HCT116 (cell line): ENCODE measurements around the gene MARS1. TPM values are rescaled to one million over a fixed set of nuclear protein-coding genes. Genes with fewer than 3 reads are reported as not detected.

Experiments
- ATAC-seq: fragments of 200-7000 bp; cut with Tn5 transposase; 2 replicates; pipeline ENCODE4 v1.9.1; 2020; ENCODE audit warnings: mild to moderate bottlenecking, moderate library complexity
- BruUV-seq: library from RNA; stranded (reverse); fragments of 400-500 nt; replicated peaks from 2 replicates; lab custom pipeline; 2021; lab: Mats Ljungman, UMichigan
- CTCF ChIA-PET: fragments of 300-600 bp; sonication (Branson Sonifier 250); formaldehyde crosslinking; loops from one replicate; lab custom pipeline; 2021; ENCODE audit warnings: antibody characterized with exemption; lab: Charles Lee
- POLR2A ChIA-PET: fragments of 300-600, 350-600 bp; sonication (Branson Sonifier 250); formaldehyde crosslinking; loops from one replicate; lab custom pipeline; 2021; ENCODE audit warnings: antibody characterized with exemption; lab: Charles Lee
- RAD21 ChIA-PET, 2 experiments: fragments of 300-600 bp; sonication (Branson Sonifier 250); formaldehyde crosslinking; loops; one replicate each; lab custom pipeline; 2023; ENCODE audit warnings: low total read pairs in 2 of 2; ENCODE audit not compliant: uncharacterized antibody in 2 of 2, unreplicated experiment in 2 of 2, low non-redundant PET in 1 of 2; lab: Charles Lee
- DNase-seq: peaks from one replicate; pipeline ENCODE4 v3.0.0-alpha.2; 2010; ENCODE audit warnings: low read depth, low spot score
- H2AFZ ChIP-seq: fragments of 200-600 bp; shearing (Covaris generic), sonication (generic); 2 replicates; pipeline ENCODE4 v1.6.1; 2017; ENCODE audit warnings: low read depth, mixed run types, mixed read lengths, antibody characterized with exemption, low read length; ENCODE audit not compliant: poor library complexity, severe bottlenecking
- H3K27ac ChIP-seq: 2 replicates; pipeline ENCODE4 v1.5.1; 2012; ENCODE audit warnings: low read depth, low read length
- H3K27me3 ChIP-seq: fragments of 200-600 bp; sonication (generic); 2 replicates; pipeline ENCODE4 v1.6.1; 2016; ENCODE audit warnings: mixed run types, low read length, mixed read lengths; ENCODE audit not compliant: insufficient read depth
- H3K36me3 ChIP-seq, 2 experiments: fragments of 200-500 bp in 1 of 2; fragments of 200-600 bp in 1 of 2; sonication (Bioruptor generic) in 1 of 2; sonication (generic) in 1 of 2; 2 replicates each; pipeline versions ENCODE4 v1.5.1 to v1.6.1; 2014 to 2016; ENCODE audit warnings: low read length in 2 of 2, inconsistent platforms in 1 of 2, mixed read lengths in 1 of 2, mixed run types in 1 of 2; ENCODE audit not compliant: insufficient read depth in 2 of 2, control insufficient read depth in 1 of 2
- H3K4me1 ChIP-seq, 2 experiments: fragments of 200-600 bp in 1 of 2; sonication (generic) in 1 of 2; 2 replicates each; pipeline versions ENCODE4 v1.5.1 to v1.6.1; 2012 to 2017; ENCODE audit warnings: low read length in 2 of 2, inconsistent platforms in 1 of 2, mild to moderate bottlenecking in 1 of 2, mixed read lengths in 1 of 2, mixed run types in 1 of 2, moderate library complexity in 1 of 2; ENCODE audit not compliant: insufficient read depth in 2 of 2, control insufficient read depth in 1 of 2
- H3K4me2 ChIP-seq: fragments of 200-600 bp; sonication (generic); 2 replicates; pipeline ENCODE4 v1.6.1; 2017; ENCODE audit warnings: mixed run types, low read length, mixed read lengths
- H3K4me3 ChIP-seq, 2 experiments: fragments of 200-600 bp in 1 of 2; sonication (generic) in 1 of 2; replicated peaks in 1 of 2; 2 replicates each; pipeline ENCODE4 v1.5.1; 2011 to 2016; ENCODE audit warnings: low read length in 2 of 2, control low read depth in 1 of 2, low read depth in 1 of 2, mild to moderate bottlenecking in 1 of 2, mixed read lengths in 1 of 2, mixed run types in 1 of 2
- H3K79me2 ChIP-seq: fragments of 200-600 bp; sonication (generic); 2 replicates; pipeline ENCODE4 v1.6.1; 2017; ENCODE audit warnings: mild to moderate bottlenecking, mixed run types, low read length, moderate library complexity, mixed read lengths; ENCODE audit not compliant: insufficient read depth
- H3K9ac ChIP-seq: fragments of 200-600 bp; sonication (generic); 2 replicates; pipeline ENCODE4 v1.6.1; 2016; ENCODE audit warnings: low read length, mixed read lengths
- H3K9me2 ChIP-seq: fragments of 200-600 bp; sonication (generic), shearing (Covaris generic); 2 replicates; pipeline ENCODE4 v1.6.1; 2017; ENCODE audit warnings: mixed run types, mild to moderate bottlenecking, moderate library complexity; ENCODE audit not compliant: insufficient read depth
- H3K9me3 ChIP-seq, 2 experiments: fragments of 200-500 bp in 1 of 2; fragments of 200-600 bp in 1 of 2; sonication (Bioruptor generic) in 1 of 2; sonication (generic) in 1 of 2; 2 replicates each; pipeline ENCODE4 v1.6.1; 2014 to 2017; ENCODE audit warnings: low read length in 2 of 2, mixed read lengths in 2 of 2, inconsistent platforms in 1 of 2, low read depth in 1 of 2, mild to moderate bottlenecking in 1 of 2, mixed run types in 1 of 2, moderate library complexity in 1 of 2; ENCODE audit not compliant: control insufficient read depth in 1 of 2, insufficient read depth in 1 of 2
- H4K20me1 ChIP-seq: fragments of 200-600 bp; sonication (generic), shearing (Covaris generic); 2 replicates; pipeline ENCODE4 v1.6.1; 2017; ENCODE audit warnings: mixed run types, mild to moderate bottlenecking, moderate library complexity; ENCODE audit not compliant: insufficient read depth
- ATF3 ChIP-seq: IDR thresholded peaks from 2 replicates; pipeline ENCODE4 v1.6.1; 2012
- CTCF ChIP-seq, 3 experiments: fragments of 200-600 bp in 1 of 3; sonication (generic) in 1 of 3; IDR thresholded peaks in 2 of 3; conservative IDR thresholded peaks in 1 of 3; 2 replicates each; pipeline ENCODE4 v1.5.1; 2012 to 2017; ENCODE audit warnings: low read depth in 2 of 3, low read length in 2 of 3, antibody characterized with exemption in 1 of 3, borderline replicate concordance in 1 of 3, control low read depth in 1 of 3, mild to moderate bottlenecking in 1 of 3, mixed read lengths in 1 of 3, mixed run types in 1 of 3, moderate library complexity in 1 of 3; ENCODE audit not compliant: insufficient read depth in 1 of 3
- FOSL1 ChIP-seq: IDR thresholded peaks from 2 replicates; pipeline ENCODE4 v1.6.1; 2012; ENCODE audit warnings: low read depth
- POLR2A ChIP-seq: IDR thresholded peaks from 2 replicates; pipeline ENCODE4 v1.7.0; 2011; ENCODE audit warnings: borderline replicate concordance; ENCODE audit not compliant: insufficient read depth, insufficient read length; ENCODE audit errors: extremely low read depth
- POLR2AphosphoS5 ChIP-seq: IDR thresholded peaks from 2 replicates; pipeline ENCODE4 v1.6.1; 2011; ENCODE audit warnings: mild to moderate bottlenecking, low read depth, low read length, moderate library complexity
- SIN3A ChIP-seq: IDR thresholded peaks from 2 replicates; pipeline ENCODE4 v1.6.1; 2012; ENCODE audit warnings: low read depth
- SRF ChIP-seq: IDR thresholded peaks from 2 replicates; pipeline ENCODE4 v1.6.1; 2012; ENCODE audit warnings: low read depth
- YY1 ChIP-seq: IDR thresholded peaks from 2 replicates; pipeline ENCODE4 v1.6.1; 2011; ENCODE audit warnings: low read length, low read depth, moderate library complexity, mild to moderate bottlenecking; ENCODE audit not compliant: insufficient replicate concordance; ENCODE audit errors: extremely low read depth
- ZBTB33 ChIP-seq: IDR thresholded peaks from 2 replicates; pipeline ENCODE4 v1.6.1; 2011; ENCODE audit warnings: mild to moderate bottlenecking, low read length, moderate library complexity; ENCODE audit not compliant: insufficient replicate concordance; ENCODE audit errors: extremely low read depth
- ZFX ChIP-seq: fragments of 450-650 bp; IDR thresholded peaks from 2 replicates; pipeline ENCODE4 v1.6.1; 2017
- ZNF274 ChIP-seq: fragments of 200-500 bp; sonication (Bioruptor generic); IDR thresholded peaks from 2 replicates; pipeline ENCODE4 v1.6.1; 2014; ENCODE audit warnings: mild to moderate bottlenecking, low read depth, low read length, inconsistent platforms
- intact Hi-C: fragments of 100-400 bp; cut with micrococcal nuclease; formaldehyde crosslinking; loops from 2 replicates; pipeline ENCODE4 v1.10.0; 2022
- total RNA-seq: library from RNA; stranded (reverse); gene quantifications from one replicate; pipeline ENCODE4 v1.2.1, GENCODE V29; 2021; ENCODE audit not compliant: unreplicated experiment

The MARS1 gene
- total RNA-seq, 1 experiment from 2014 or later: 344 TPM

- CTCF ChIA-PET: no interaction called here
- Histone ChIP-seq H3K9me2 (no peaks in the 10 kb centered on the region), H3K79me2 (no peaks in the 10 kb centered on the region), H2AFZ (no peak overlapping the region), H3K4me2 (no peak overlapping the region), H3K4me3 (no peak overlapping the region), H3K36me3 (peaks cover 42 to 44% of the 10 kb centered on the region in 2 experiments; a peak in 3 of 4 replicates), H3K4me1 (no peaks in the 10 kb centered on the region), H3K27me3 (no peaks in the 10 kb centered on the region), H4K20me1 (no peaks in the 10 kb centered on the region), H3K9me3 (no peaks in the 10 kb centered on the region), H3K9ac (no peak overlapping the region), H3K27ac (no peak overlapping the region)
- 0 out of 2 replicates have a peak, but pooled peaks have one; percentile 5 for ATAC-seq
- DNase-seq: no peak
- intact Hi-C loops: no loop called here
- POLR2A ChIA-PET: interaction anchor here (0.8 to 2.6 kb wide), 3 partner anchors 11 to 45 kb away, joined by 3 to 8 read pairs (median 3); partner anchors contain the start of genes DCTN2 and DDIT3
- RAD21 ChIA-PET: no interaction called here
- 0 out of 2 replicates have a peak, but pooled peaks have one; percentile 13 for TF ChIP-seq POLR2AphosphoS5
- no peak for TF ChIP-seq SRF
- BruUV-seq: no TSS peak
Measured at GRCh38 chr12:57531836-57532235, 44.0 kb downstream of the MARS1 start.

GRCh38 chr12:57533108-57533507, 45.2 kb downstream of the MARS1 start:
- RAD21 ChIA-PET: no interaction called here
- no peaks in the 10 kb centered on the region for H3K4me1 ChIP-seq
- intact Hi-C loops: no loop called here
- no peaks in the 10 kb centered on the region for H4K20me1 ChIP-seq
- H3K4me2 ChIP-seq: no peak overlapping the region
- DNase-seq (no peak), ATAC-seq (no peak)
- CTCF ChIA-PET: no interaction called here
- H3K9me2 ChIP-seq: no peaks in the 10 kb centered on the region
- H3K4me3 ChIP-seq: no peak overlapping the region
- H3K27me3 ChIP-seq: no peaks in the 10 kb centered on the region
- H3K79me2 ChIP-seq: no peaks in the 10 kb centered on the region
- no TSS peak for BruUV-seq
- peaks cover 33 to 39% of the 10 kb centered on the region in 2 experiments; a peak in 3 of 4 replicates for H3K36me3 ChIP-seq
- H3K9ac ChIP-seq: no peak overlapping the region
- no peaks in the 10 kb centered on the region for H3K9me3 ChIP-seq
- no peak overlapping the region for H3K27ac ChIP-seq
- POLR2A ChIA-PET: interaction anchor here (2.6 kb wide), 1 partner anchor 13 kb away, joined by 8 read pairs; the partner anchor contains the start of gene DCTN2
- TF ChIP-seq SIN3A (no peak), ZNF274 (no peak), YY1 (no peak), CTCF (IDR thresholded peaks at IDR 0.05 in 2 of 3, conservative IDR thresholded peaks at IDR 0.05 in 1 of 3; ENCODE audit: borderline replicate concordance in 1 of 3, insufficient read depth in 1 of 3, low read depth in 2 of 3, low read length in 2 of 3) (no peak), ZBTB33 (no peak), ATF3 (no peak), ZFX (no peak), FOSL1 (no peak), POLR2A (no peak)
- no peak overlapping the region for H2AFZ ChIP-seq
